Stomach (tissue), 9 donors: ENCODE results near the gene PTGS1. TPM values are rescaled to one million over a fixed set of nuclear protein-coding genes. Genes with fewer than 3 reads are reported as not detected.

Source experiments
- DNase-seq, 2 donors: peaks; one replicate each; pipeline versions ENCODE4 v3.0.0 to v3.0.0-alpha.2; 2013 to 2019
- H3K27ac ChIP-seq, 5 donors: fragments of 200-600 bp in 4 of 5; sonication (generic) in 4 of 5; one replicate each; pipeline ENCODE4 v1.5.1; 2013 to 2019; ENCODE audit warnings: mild to moderate bottlenecking in 1 of 5, moderate library complexity in 1 of 5
- H3K27me3 ChIP-seq, 3 donors: fragments of 200-600 bp; sonication (generic); one replicate each; pipeline ENCODE4 v1.5.1; 2017 to 2019; ENCODE audit warnings: mixed run types in 1 of 3
- H3K36me3 ChIP-seq, 4 donors: fragments of 200-600 bp; sonication (generic); 1 replicate in 3 of 4; 2 replicates in 1 of 4; pipeline ENCODE4 v1.5.1; 2016 to 2019
- H3K4me1 ChIP-seq, 4 donors: fragments of 200-600 bp; sonication (generic); one replicate each; pipeline ENCODE4 v1.5.1; 2016 to 2019
- H3K4me3 ChIP-seq, 4 donors: fragments of 200-600 bp; sonication (generic) in 3 of 4; one replicate each; pipeline ENCODE4 v1.5.1; 2016 to 2019; ENCODE audit warnings: mild to moderate bottlenecking in 1 of 4
- H3K9me3 ChIP-seq, 4 donors: fragments of 200-600 bp; sonication (generic); one replicate each; pipeline ENCODE4 v1.5.1; 2016 to 2019
- EP300 ChIP-seq: sonication (generic); formaldehyde crosslinking; IDR thresholded peaks from one replicate; pipeline ENCODE4 v1.6.1; 2017; ENCODE audit warnings: antibody characterized with exemption
- POLR2A ChIP-seq, 4 donors: fragments of 450-650 bp; IDR thresholded peaks; one replicate each; pipeline ENCODE4 v1.6.1; 2016; ENCODE audit warnings: antibody characterized with exemption in 4 of 4, control low read depth in 2 of 4, mild to moderate bottlenecking in 1 of 4, moderate library complexity in 1 of 4
- POLR2AphosphoS5 ChIP-seq, 3 donors: sonication (generic); formaldehyde crosslinking; IDR thresholded peaks; one replicate each; pipeline ENCODE4 v1.6.1; 2016; ENCODE audit warnings: antibody characterized with exemption in 3 of 3
- WGBS, 5 donors: extraction: QIAGEN DNeasy Blood & Tissue Kit in 3 of 5; methylation state at CpG; one replicate each; pipeline versions ENCODE4 v1.1.5 to v1.1.7; 2013 to 2018; 5-methylcytosine and 5-hydroxymethylcytosine counted together
- intact Hi-C: fragments of 100-400 bp; cut with DNase I; formaldehyde crosslinking; loops from one replicate; pipeline ENCODE4 v1.15.1; 2023; ENCODE audit warnings: low total_unique reads
- polyA plus RNA-seq, 3 donors: library from polyadenylated mRNA; stranded (reverse); fragments of 200-250 nt; gene quantifications; one replicate each; pipeline ENCODE4 v1.2.3, GENCODE V29; 2013
- total RNA-seq, 5 donors: library from RNA; depleted of rRNA; stranded (reverse); fragments of >200 nt; gene quantifications; one replicate each; pipeline versions ENCODE4 v1.1.0 to v1.2.3, GENCODE V29; 2014 to 2016
- TF ChIP-seq, protein P1 (sequence below), 7 experiments: fragments of 450-650 bp in 4 of 7; fragments of 200-600 bp in 3 of 7; sonication (generic) in 3 of 7; IDR thresholded peaks; one replicate each; pipeline ENCODE4 v1.5.1; 2016 to 2019; ENCODE audit warnings: antibody characterized with exemption in 7 of 7, control low read depth in 2 of 7, mild to moderate bottlenecking in 1 of 7
- donor health status: healthy with polysubstance abuse.
- donor health status: Bipolar disorder and iron deficiency.
- donor health status: healthy.

The PTGS1 gene
- total and polyA plus RNA-seq, 8 donors, result 6.4 to 49.6 (median 15.1) TPM

GRCh38 chr9:122340161-122340560 is 30.7 kb upstream of the PTGS1 start:
- Histone ChIP-seq H3K27ac (no peak overlapping the region), H3K9me3 (no peaks in the 10 kb centered on the region), H3K4me1 (peaks cover 0 to 4% (median 2%) of the 10 kb centered on the region in 4 donors), H3K27me3 (peaks cover 0 to 18% (median 7%) of the 10 kb centered on the region in 3 donors), H3K4me3 (no peak overlapping the region), H3K36me3 (no peaks in the 10 kb centered on the region)
- intact Hi-C loops, result no loop called here
- no peak for DNase-seq
- TF ChIP-seq EP300, result no peak
- 48 to 65% (median 58%) methylated on average over 6 of the region's 6 CpGs for WGBS, 5 donors

- no peaks in the 10 kb centered on the region for H3K36me3 ChIP-seq
- peaks cover 5 to 13% (median 7%) of the 10 kb centered on the region in 4 donors for H3K4me1 ChIP-seq
- H3K27ac ChIP-seq, result no peak overlapping the region
- no peak for DNase-seq
- H3K9me3 ChIP-seq, result no peaks in the 10 kb centered on the region
- TF ChIP-seq POLR2A (IDR thresholded peaks at IDR 0.05) (no peak), POLR2AphosphoS5 (IDR thresholded peaks at IDR 0.05) (no peak), EP300 (no peak)
- TF ChIP-seq, protein P1, sequence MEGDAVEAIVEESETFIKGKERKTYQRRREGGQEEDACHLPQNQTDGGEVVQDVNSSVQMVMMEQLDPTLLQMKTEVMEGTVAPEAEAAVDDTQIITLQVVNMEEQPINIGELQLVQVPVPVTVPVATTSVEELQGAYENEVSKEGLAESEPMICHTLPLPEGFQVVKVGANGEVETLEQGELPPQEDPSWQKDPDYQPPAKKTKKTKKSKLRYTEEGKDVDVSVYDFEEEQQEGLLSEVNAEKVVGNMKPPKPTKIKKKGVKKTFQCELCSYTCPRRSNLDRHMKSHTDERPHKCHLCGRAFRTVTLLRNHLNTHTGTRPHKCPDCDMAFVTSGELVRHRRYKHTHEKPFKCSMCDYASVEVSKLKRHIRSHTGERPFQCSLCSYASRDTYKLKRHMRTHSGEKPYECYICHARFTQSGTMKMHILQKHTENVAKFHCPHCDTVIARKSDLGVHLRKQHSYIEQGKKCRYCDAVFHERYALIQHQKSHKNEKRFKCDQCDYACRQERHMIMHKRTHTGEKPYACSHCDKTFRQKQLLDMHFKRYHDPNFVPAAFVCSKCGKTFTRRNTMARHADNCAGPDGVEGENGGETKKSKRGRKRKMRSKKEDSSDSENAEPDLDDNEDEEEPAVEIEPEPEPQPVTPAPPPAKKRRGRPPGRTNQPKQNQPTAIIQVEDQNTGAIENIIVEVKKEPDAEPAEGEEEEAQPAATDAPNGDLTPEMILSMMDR (IDR thresholded peaks at IDR 0.05), result no peak
- 83 to 90% (median 86%) methylated on average over 15 of the region's 15 CpGs for WGBS, 5 donors
- intact Hi-C loops, result no loop called here
- H3K4me3 ChIP-seq, result no peak overlapping the region
- peaks cover 0 to 8% (median 4%) of the 10 kb centered on the region in 3 donors for H3K27me3 ChIP-seq
These were observed 28.3 kb upstream of the PTGS1 start for GRCh38 chr9:122342323-122343050.

DNA sequence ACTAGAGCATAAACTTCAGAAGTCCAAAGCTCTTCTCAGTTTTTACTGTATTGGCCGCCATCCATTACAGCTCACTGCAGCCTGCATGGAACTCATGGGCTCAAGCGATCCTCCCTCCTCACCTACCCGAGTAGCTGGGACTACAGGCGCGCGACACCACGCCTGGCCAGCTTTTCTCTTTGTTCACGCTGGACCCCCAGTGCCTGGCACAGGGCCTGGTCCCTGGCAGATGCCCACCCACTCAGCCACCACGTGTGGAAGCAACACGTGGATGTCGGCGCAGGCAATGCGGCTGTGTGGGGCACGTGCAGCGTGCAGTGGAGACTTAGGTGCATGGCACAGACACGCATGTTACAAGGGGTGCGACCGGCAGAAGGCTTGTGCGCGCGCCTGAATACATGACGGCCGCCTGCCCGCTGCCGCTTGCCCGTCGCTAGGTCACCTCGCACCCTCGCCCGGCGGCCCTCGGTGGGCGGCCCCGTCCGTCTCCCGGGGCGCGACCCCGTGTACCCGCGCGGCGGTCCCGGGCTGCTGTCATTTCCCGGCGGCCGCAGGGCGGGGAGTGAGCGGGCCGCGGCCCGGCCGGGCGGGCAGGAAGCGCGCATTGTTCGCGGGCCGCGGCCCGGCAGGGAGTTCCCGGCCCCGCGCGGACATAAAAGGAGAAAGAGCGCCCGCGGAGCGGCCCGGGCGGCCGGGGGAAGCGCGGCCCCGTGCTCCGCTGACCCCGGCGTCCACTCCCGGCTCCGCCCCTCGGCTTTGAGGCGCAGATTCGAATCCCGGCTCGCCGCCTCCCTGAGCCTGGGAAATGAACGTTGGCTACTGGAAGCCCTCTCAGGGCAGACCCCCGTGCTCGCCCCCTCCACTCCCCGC is 24.1 kb upstream of the PTGS1 start:
- WGBS, 5 donors, result 4 to 20% (median 4%) methylated on average over 17 to 90 of the region's 90 CpGs
- H3K4me1 ChIP-seq, result peaks cover 5 to 26% (median 17%) of the 10 kb centered on the region in 4 donors
- peak; percentile 55 to 79 for DNase-seq
- peak overlapping the region; percentile 47 to 60 (median 58) for H3K4me3 ChIP-seq
- peak overlapping the region in 4 of 5 donors; percentile 57 to 75 (median 66) for H3K27ac ChIP-seq
- TF ChIP-seq POLR2AphosphoS5 (IDR thresholded peaks at IDR 0.05), result peak in 1 of 3 donors; percentile 4
- no peak for TF ChIP-seq POLR2A (IDR thresholded peaks at IDR 0.05)
- TF ChIP-seq, protein P1 (IDR thresholded peaks at IDR 0.05), result no peak
- no peak for TF ChIP-seq EP300
- H3K27me3 ChIP-seq, result no peaks in the 10 kb centered on the region
- H3K36me3 ChIP-seq, result no peaks in the 10 kb centered on the region
- H3K9me3 ChIP-seq, result no peaks in the 10 kb centered on the region
- intact Hi-C loops, result no loop called here

GRCh38 chr9:122347348-122348287 is 23.2 kb upstream of the PTGS1 start:
- intact Hi-C loops, result no loop called here
- WGBS, 5 donors, result 31 to 39% (median 34%) methylated on average over 16 of the region's 16 CpGs
- Histone ChIP-seq H3K27me3 (no peaks in the 10 kb centered on the region), H3K4me1 (peaks cover 5 to 26% (median 17%) of the 10 kb centered on the region in 4 donors), H3K27ac (peak overlapping the region in 4 of 5 donors; percentile 57 to 75 (median 66)), H3K36me3 (no peaks in the 10 kb centered on the region), H3K9me3 (no peaks in the 10 kb centered on the region), H3K4me3 (peak overlapping the region; percentile 47 to 60 (median 58))
- TF ChIP-seq, protein P1 (IDR thresholded peaks at IDR 0.05), result no peak
- TF ChIP-seq EP300 (no peak), POLR2A (IDR thresholded peaks at IDR 0.05) (no peak), POLR2AphosphoS5 (IDR thresholded peaks at IDR 0.05) (no peak)
- DNase-seq, result peak in 1 of 2 donors; percentile 68
